Keratinocyte (primary cell): ENCODE data around the gene FOXK1.

Source experiments
- CTCF ChIP-seq, 3 experiments: IDR thresholded peaks in 1 of 3; conservative IDR thresholded peaks in 1 of 3; optimal IDR thresholded peaks in 1 of 3; 2 replicates in 2 of 3; 3 replicates in 1 of 3; pipeline versions ENCODE3 to v1.5.1; 2011; ENCODE audit warnings: low read length in 3 of 3, mild to moderate bottlenecking in 3 of 3, moderate library complexity in 2 of 3, control low read depth in 1 of 3, inconsistent platforms in 1 of 3; ENCODE audit not compliant: insufficient read depth in 2 of 3; ENCODE audit errors: extremely low read depth in 1 of 3
- EZH2 ChIP-seq: IDR thresholded peaks from one replicate; pipeline ENCODE4 v1.6.1; 2012; ENCODE audit warnings: inconsistent platforms, mild to moderate bottlenecking, low read length, moderate library complexity

- TF ChIP-seq CTCF (optimal IDR thresholded peaks at IDR 0.05 in 1 of 3, IDR thresholded peaks at IDR 0.05 in 1 of 3, conservative IDR thresholded peaks at IDR 0.05 in 1 of 3; ENCODE audit: extremely low read depth in 1 of 3, insufficient read depth in 2 of 3, low read length in 3 of 3) (no peak), EZH2 (no peak)
These were observed 42.5 kb downstream of the FOXK1 start for GRCh38 chr7:4724648-4725013.
